ENCODE measurements around the gene DHRS1.
"Not testable (repeated sequence)": the region's sequence is repeated elsewhere in the genome, so short reads cannot be mapped to it uniquely, and the experiment has no call there.

The DHRS1 gene

DNA sequence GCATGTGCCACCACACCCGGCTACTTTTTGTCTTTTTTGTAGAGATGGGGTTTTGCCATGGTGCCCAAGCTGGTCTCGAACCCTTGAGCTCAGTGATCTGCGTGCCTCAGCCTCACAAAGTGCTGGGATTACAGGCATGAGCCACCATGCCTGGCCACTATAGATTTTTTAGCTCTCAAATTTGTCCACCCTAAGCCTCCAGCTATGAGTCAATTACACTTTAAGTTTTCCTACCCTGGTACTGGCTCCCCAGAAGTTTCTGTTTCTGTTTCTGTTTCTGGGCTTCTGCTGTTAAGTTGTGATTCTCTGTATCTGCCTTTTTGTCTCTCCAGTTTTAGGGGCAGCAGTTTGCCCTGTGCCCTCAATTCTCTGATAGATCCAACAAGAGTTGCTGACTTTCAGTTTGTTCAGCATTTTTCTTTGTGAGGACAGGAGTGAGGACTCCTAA is 52.8 kb downstream of the DHRS1 start:
- ATAC-seq (replicated peaks) = no peak
- DNase-seq = peak in 1 of 3 experiments; percentile 40

DNA sequence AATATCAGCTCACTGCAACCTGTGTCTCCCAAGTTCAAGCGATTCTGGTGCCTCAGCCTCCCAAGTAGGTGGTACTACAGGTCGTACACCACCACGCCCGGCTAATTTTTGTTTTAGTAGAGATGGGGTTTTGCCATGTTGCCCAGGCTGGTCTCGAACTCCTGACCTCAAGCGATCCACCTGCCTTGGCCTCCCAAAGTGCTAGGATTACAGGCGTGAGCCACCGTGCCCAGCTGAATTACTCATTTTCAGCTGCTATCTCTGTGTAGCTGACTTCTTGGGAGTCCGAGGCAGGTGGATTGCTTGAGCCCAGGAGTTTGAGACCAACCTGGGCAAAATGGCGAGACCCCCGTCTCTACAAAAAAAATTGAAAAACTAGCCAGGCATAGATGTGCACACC is 54.2 kb downstream of the DHRS1 start:
- peaks cover 37 to 40% of the 10 kb centered on the region in 2 donors for H3K4me1 Mint-ChIP-seq (ENCODE audit: low read depth in 2 of 2)
- not testable (repeated sequence) for H3K4me3 Mint-ChIP-seq; H3K27me3 Mint-ChIP-seq; H3K9me3 Mint-ChIP-seq; ATAC-seq (replicated peaks); DNase-seq
- peak overlapping the region in 1 of 2 donors; percentile 88 for H3K27ac Mint-ChIP-seq
- peaks cover 26% of the 10 kb centered on the region for H3K36me3 Mint-ChIP-seq (ENCODE audit: insufficient read depth)

More for the DNA sequence above, 52.8 kb downstream of the DHRS1 start:
- Mint-ChIP-seq H3K27ac (peak overlapping the region; percentile 84 to 93), H3K9me3 (no peaks in the 10 kb centered on the region), H3K36me3 (ENCODE audit: insufficient read depth) (peaks cover 15% of the 10 kb centered on the region), H3K4me1 (ENCODE audit: low read depth in 2 of 2) (peaks cover 29 to 37% of the 10 kb centered on the region in 2 donors), H3K27me3 (no peaks in the 10 kb centered on the region), H3K4me3 (peak overlapping the region; percentile 54 to 66)

DNA sequence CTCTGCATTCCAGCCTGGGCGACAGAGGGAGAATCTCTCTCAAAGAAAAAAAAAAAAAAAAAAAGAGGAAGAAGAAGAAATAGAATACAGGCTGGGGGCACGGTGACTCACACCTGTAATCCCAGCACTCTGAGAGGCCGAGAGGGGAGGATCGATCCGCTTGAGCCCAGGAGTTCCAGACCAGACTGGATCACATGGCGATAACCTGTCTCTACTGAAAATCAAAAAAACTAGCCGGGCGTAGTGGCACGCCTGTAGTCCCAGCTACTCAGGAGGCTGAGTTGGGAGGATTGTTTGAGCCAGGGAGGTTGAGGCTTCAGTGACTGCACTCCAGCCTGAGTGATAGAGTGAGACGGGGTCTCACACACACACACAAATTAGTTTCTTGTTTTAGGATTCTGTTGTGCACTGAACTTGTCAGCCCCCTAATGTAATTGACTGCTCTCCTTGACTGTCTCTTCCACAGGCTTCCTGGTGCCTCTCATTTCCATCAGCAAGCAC is 56.2 kb downstream of the DHRS1 start:
- Mint-ChIP-seq H3K27ac (peak overlapping the region; percentile 96 to 97), H3K4me1 (ENCODE audit: low read depth in 2 of 2) (peaks cover 53 to 54% of the 10 kb centered on the region in 2 donors), H3K9me3 (no peaks in the 10 kb centered on the region), H3K36me3 (ENCODE audit: insufficient read depth) (peaks cover 44% of the 10 kb centered on the region), H3K27me3 (no peaks in the 10 kb centered on the region), H3K4me3 (peak overlapping the region; percentile 96)
- no peak for ATAC-seq (replicated peaks)
- no peak for DNase-seq

DNA sequence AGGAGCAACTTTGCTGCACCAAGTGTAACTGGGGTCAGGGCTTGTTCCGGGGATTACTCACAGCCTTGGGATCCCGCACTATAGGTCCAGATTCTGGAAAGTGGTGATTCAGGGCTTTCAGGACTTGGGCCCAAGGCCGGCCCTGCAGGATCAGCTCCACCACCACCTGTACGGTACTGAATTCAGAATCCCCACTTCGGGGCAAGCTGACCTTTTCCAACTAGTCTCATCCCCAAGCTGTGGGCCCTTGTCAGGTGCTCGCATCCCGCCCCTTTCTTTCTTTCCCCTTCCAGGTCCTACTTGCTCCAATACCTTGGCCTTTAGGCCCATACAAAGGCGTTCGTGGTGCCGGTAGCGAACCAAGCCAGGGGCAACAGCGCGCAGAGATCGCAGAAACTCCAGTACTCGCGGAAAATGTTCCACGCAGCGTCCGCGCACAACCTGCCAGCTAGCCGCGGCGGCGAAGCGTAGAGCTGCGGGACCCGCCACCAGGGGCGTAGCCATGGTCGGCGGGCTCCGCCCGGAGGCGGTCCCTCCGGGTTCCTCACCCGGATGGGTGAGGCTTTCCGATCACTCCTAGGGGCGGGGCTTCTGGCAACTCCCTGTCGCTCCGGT is 57.6 kb downstream of the DHRS1 start:
- Mint-ChIP-seq H3K4me3 (peak overlapping the region; percentile 96), H3K27me3 (no peaks in the 10 kb centered on the region), H3K9me3 (no peaks in the 10 kb centered on the region), H3K4me1 (ENCODE audit: low read depth in 2 of 2) (peaks cover 55 to 56% of the 10 kb centered on the region in 2 donors), H3K36me3 (ENCODE audit: insufficient read depth) (peaks cover 58% of the 10 kb centered on the region), H3K27ac (peak overlapping the region; percentile 96 to 97)
- DNase-seq (peak; percentile 93), ATAC-seq (replicated peaks) (peak; percentile 78)
